ENCODE measurements around the gene FTCDNL1.

GRCh38 chr2:199818026-199818425, 33.0 kb downstream of the FTCDNL1 start:
- TF ChIP-seq CTCF (IDR thresholded peaks at IDR 0.05) (no peak), ZFX (IDR thresholded peaks at IDR 0.05; ENCODE audit: borderline replicate concordance) (no peak)

Data from 22Rv1 (cell line).